Large intestine (tissue), 1 donor: Measurements from ENCODE around the gene CNOT10. TPM values are rescaled to one million over a fixed set of nuclear protein-coding genes. Genes with fewer than 3 reads are reported as not detected.

Source experiments
- polyA plus RNA-seq: library from polyadenylated mRNA; unstranded; fragments of 120-200 nt; gene quantifications from one replicate; pipeline ENCODE4 v1.2.1, GENCODE V29; 2013

The CNOT10 gene
- polyA plus RNA-seq, 1 donor: 37.5 TPM

Other genes starting within 250 kb of the CNOT10 start
- gene CMTM6, start 182.3 kb upstream of the CNOT10 start, polyA plus RNA-seq: 49.7 TPM
- 46.4 TPM for gene DYNC1LI1, start 114.3 kb upstream of the CNOT10 start, polyA plus RNA-seq
- gene TRIM71, start 132.8 kb downstream of the CNOT10 start, polyA plus RNA-seq: 3.6 TPM